ENCODE results near the gene MRPL39. TPM values are rescaled to one million over a fixed set of nuclear protein-coding genes. Genes with fewer than 3 reads are reported as not detected.

Gene MRPL39
- total and polyA plus RNA-seq, 9 of the 15 experiments (the other 6 are each of a cell fraction or from before 2014, with no cell fraction given): 65.4 to 247 (median 105) TPM

DNA sequence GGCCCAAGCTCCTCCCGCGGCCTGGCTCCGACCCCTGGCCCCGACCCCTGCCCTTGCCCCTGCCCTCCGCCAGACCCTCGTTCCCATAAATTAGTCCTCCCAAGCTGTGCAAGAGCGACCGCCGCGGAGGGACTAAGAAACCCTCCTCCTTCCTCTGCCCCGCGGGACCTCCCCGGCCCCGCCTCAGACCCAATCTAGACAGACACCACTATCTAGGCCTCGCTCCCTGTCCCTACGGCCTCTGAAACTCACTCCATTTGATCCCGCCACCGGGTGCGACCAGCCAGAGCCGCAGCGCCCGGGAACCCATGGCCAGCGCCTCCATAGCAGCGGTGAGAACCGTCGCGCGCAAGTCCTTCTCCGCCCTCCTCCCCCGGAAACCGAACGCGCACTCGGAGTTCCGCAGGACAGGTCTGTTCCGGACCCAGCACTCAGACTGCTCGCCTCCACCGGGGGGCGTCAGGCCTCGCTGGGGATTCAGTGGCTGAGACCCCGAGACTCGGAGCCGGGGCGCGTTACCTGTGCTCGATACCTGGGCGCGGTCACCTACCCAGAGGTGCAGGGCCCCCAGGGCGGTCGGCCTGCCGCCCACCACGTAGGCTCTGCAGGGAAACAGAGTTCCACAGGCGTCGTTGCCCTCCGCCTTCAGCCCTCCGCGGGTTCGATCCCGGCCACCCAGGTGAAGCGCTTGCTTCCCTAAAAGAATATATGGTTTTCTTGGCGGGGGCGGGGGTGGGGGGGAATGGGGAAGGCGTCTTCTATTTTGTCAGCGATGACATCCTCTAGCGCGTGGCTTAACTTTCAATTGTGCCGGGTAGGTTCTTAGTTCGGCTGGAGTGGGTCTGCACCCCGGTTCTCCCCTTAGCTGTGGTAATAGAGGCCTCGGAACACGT, at the start of gene MRPL39 (continued):
- TF ChIP-seq SAFB2 (IDR thresholded peaks at IDR 0.05; ENCODE audit: borderline replicate concordance, low read depth, low read length, severe bottlenecking) (no peak), DMBX1 (CRISPR knock-in tag; IDR thresholded peaks at IDR 0.05; ENCODE audit: borderline replicate concordance) (peak; percentile 38; the same call in 1 of the 2 replicates), BCOR (IDR thresholded peaks at IDR 0.05) (peak; percentile 88), ZNF584 (CRISPR knock-in tag; IDR thresholded peaks at IDR 0.05; ENCODE audit: low read depth) (no peak; the same call in 1 of the 2 replicates), STAG1 (CRISPR knock-in tag; IDR thresholded peaks at IDR 0.05; ENCODE audit: borderline replicate concordance) (0 out of 2 replicates have a peak, but pooled peaks have one; percentile 8), KHSRP (IDR thresholded peaks at IDR 0.05) (no peak), SNIP1 (IDR thresholded peaks at IDR 0.05; ENCODE audit: low read depth) (no peak), ZZZ3 (IDR thresholded peaks at IDR 0.05) (no peak), MCM3 (IDR thresholded peaks at IDR 0.05) (no peak), FOXA1 (IDR thresholded peaks at IDR 0.05; ENCODE audit: borderline replicate concordance) (no peak), KDM1A (IDR thresholded peaks at IDR 0.05) (peak in 1 of 2 experiments; percentile 60; a peak in 2 of 4 replicates), TAF9B (IDR thresholded peaks at IDR 0.05; ENCODE audit: partially characterized antibody) (peak; percentile 100), ZNF280B (CRISPR knock-in tag; IDR thresholded peaks at IDR 0.05) (no peak), ZNF518B (CRISPR knock-in tag; IDR thresholded peaks at IDR 0.05) (no peak), SNRNP70 (optimal IDR thresholded peaks at IDR 0.05; ENCODE audit: low read depth, low read length) (no peak), ZKSCAN3 (CRISPR knock-in tag; IDR thresholded peaks at IDR 0.05) (no peak), ZC3H8 (IDR thresholded peaks at IDR 0.05) (no peak), ATF3 (IDR thresholded peaks at IDR 0.05) (no peak), ATF3 (CRISPR knock-in tag; conservative IDR thresholded peaks at IDR 0.05) (no peak)
- TF ChIP-seq, protein P1, sequence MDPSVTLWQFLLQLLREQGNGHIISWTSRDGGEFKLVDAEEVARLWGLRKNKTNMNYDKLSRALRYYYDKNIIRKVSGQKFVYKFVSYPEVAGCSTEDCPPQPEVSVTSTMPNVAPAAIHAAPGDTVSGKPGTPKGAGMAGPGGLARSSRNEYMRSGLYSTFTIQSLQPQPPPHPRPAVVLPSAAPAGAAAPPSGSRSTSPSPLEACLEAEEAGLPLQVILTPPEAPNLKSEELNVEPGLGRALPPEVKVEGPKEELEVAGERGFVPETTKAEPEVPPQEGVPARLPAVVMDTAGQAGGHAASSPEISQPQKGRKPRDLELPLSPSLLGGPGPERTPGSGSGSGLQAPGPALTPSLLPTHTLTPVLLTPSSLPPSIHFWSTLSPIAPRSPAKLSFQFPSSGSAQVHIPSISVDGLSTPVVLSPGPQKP (CRISPR knock-in tag; IDR thresholded peaks at IDR 0.05): no peak
- TF ChIP-seq, protein P2, sequence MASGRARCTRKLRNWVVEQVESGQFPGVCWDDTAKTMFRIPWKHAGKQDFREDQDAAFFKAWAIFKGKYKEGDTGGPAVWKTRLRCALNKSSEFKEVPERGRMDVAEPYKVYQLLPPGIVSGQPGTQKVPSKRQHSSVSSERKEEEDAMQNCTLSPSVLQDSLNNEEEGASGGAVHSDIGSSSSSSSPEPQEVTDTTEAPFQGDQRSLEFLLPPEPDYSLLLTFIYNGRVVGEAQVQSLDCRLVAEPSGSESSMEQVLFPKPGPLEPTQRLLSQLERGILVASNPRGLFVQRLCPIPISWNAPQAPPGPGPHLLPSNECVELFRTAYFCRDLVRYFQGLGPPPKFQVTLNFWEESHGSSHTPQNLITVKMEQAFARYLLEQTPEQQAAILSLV (tag; IDR thresholded peaks at IDR 0.05): 0 out of 2 replicates have a peak, but pooled peaks have one; percentile 30
